NCI-H510A treated with DMSO at 0.1 percent for 48 hours (cell line): ENCODE results near the gene PRKCA.

Source experiments
- DNase-seq: peaks from one replicate; lab custom pipeline; 2025; lab: John Stamatoyannopoulos, UW

Gene PRKCA

DNA sequence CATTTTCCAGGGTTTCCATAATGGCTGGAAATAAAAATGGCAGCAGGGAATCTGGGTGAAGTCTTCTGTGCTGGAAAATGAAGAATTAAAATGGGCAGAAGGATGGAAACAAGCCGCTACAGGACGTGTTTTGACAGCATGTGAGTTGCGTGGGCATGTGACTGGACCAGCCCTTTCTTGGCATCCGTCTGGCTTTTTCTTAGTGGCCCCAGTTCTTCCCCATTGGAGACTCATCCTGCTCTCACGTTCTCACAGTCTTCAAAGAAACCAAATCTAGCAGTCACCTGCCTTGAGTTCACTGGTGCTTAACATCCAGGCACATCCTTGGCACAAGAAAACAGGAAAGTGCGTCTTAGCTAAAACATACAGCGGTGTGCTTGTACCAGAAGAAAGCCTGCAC is 352.4 kb downstream of the PRKCA start:
- DNase-seq = no peak

DNA sequence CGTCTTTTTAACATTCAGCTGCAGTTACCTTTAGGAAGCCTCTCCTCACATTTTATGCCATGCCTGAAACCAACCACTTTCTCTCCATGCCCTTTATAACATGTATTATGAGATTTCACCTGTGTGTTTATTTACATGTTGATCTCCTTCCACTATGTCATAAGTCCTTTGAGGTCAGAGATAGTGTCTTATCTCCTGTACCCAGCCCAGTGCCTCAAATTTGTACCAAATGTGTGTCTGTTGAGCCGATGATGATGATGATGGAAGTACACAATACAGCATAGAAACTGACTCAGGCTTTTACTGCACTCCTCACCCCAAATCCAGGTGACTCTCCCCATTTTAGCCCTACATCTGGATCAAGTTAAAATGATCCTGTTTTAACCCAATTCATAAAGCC is 353.0 kb downstream of the PRKCA start:
- DNase-seq = no peak

DNA sequence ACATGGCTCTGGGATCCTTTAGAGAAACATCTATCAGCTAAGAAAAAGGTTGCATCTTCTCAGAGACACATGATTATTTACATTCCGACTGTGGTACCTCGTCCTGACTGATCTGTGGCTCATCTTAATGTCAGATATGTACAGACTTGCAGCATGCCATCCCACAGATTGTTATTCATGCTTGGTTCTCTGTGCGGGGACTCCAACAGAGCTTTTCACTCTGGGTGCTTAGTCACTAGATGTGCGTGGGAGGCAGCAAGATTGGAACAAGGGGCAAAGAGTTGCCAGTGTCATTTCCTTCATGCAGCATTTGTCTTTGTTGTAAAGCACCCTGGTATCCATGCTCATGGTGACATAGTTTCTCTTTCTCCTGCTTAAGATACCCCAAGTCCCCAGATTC is 353.4 kb downstream of the PRKCA start:
- no peak for DNase-seq

DNA sequence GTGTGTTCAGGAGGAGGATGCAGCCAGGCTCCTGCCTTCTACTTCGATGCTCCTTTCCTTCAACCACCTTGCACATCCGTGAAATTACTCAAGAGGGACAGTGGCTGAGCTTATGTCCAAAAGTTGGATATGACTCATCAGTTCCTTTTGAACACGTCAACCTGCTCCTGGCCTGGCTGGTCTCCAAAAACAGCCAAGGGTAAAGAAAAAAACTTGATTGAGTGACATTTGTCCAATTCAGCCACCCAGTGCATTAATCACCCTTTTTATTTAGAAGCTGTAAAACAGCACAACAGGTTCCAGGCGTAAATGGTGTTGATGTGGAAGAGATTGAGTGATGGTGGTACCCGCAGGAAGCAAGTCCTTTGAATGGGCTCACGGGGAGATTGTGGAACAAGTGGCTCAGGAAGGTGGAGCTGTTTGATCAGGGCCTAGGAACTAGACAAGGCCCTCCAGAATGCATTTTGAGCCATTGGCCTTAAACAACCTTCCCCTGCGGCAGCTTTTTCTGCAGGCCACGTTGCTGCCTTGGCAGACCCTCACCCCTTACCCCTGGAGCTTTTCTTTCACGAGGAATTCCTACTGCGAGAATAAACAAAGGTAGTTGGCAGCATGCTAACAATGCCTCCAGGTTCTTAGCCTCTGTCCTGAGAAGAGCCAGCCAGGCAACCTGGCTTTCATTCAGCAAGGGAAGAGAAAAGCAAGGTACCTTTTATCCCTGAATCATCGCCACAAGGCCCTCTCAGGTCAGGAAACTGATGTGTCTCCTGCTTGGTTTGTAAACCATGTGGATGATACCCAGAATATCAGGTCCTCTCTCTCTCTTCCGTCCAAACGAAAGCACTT is 359.2 kb downstream of the PRKCA start:
- DNase-seq = peak; percentile 39

DNA sequence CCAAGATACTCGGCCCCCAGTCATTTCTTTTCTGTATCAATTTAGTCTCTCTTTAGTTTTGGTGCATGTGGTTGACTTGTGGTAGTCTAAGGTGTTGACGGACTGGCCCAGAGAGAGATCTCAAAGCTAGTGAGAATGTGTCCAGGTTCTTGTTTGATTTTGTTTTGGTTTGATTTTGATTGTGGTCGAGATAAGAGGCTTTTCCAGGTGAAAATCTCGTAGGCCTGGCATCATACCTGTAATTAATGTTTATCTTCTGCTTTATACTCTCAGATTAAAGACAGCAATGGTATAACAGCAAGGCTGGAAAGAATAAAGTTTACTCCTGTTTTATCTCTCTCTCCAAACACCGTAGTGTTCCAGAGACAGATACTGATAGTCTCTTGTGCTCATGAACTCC is 360.1 kb downstream of the PRKCA start:
- no peak for DNase-seq

DNA sequence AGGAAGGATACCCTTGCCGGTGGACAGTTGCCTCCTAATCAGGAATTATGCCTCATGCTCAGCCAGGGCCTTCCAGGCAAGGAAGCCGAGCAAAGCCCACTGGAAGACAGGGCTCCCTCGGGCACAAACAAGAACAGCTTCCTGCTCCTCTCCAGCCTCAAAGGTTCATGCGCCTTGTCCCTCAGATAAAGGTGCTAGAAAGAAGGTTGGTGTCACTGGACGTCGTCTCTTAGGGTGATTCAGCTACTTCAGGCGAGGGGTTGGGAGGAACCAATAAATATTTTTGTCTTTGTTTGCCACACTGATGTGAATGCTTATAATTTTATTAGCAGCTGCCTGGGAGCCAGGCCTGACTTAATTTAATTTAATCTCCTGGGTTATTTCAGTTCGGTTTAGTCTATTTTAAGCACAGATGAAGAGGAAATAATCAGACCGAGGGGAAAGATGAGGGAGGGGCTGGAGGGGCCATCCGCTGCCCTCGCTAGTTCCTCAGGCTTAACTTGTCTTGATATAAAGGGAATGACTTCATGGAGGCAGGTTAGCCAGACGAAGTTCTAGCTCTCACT is 360.7 kb downstream of the PRKCA start:
- DNase-seq = no peak

DNA sequence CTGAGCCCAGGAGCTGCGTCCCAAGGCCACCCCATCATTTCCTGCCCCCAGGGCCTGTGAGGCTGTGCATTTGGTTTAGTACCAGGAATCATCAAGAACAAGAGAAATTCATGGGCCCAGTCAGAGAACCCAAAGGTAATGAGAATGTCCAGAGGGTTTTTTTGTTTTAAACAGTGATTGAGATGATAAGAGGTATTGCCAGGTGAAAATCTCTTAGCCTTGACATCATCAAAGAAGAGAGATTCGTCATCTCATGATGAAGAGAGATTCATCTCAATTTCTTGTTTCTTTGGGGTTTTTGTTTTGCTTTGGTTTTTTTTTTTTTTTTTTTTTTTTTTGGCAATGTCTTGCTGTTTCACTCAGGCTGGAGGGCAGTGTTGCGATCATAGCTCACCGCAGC is 361.9 kb downstream of the PRKCA start:
- DNase-seq = no peak

DNA sequence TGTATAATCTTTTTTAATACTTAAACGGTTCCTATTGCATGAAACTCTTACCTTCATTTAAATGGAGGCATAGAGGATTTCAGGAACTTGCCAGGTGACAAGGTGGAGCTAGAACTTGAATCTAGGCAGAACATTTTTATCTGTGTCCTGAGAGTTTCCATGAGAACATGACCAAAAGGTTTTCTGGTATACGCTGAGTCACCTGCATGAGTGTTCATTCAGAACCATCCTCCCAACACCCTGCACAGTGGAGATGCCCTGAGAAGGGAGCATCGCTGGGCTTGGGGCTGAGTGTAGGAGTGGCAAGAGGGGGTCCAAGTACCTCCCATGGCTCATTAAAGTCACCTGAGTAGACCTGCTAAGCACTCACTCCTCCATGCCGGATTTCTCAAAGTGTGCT is 362.8 kb downstream of the PRKCA start:
- no peak for DNase-seq

DNA sequence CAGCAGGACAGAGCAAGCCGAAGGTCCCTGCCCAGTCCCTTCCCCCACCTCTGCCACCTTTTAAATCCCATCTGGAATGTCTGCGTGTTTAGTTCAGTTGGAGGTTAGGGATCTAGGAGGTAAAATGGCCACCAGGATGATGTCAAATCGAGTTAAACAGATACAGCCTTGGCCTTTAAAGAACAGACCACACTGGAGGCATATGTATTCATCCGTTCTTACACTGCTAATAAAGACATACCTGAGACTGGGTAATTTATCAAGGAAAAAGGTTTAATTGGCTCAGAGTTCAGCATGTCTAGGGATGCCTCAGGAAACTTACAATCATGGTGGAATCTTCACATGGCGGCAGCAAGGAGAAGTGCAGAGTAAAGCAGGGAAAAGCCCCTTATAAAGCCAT is 364.7 kb downstream of the PRKCA start:
- DNase-seq = no peak

DNA sequence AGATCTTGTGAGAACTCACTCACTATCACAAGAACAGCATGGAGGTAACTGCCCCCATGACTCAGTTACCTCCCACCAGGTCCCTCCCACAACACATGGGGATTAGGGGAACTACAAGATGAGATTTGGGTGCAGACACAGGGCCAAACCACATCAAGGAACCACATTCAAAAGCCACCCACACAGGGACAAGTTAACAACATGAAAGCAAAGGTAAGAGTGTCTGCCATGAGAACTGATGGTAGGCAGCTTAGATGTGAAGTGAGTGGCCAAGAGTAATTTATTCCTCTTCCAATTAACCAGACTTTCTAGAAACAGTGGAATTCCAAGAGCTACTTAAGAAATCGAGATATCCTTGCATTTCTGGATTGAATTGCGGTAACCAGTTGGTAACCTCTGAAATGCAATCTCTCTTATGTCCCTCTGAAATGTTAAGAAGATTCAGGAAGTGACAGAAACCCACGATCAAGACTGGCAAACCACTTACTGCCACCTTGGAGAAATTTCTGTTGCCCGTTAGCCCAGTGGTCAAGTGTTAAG is 365.1 kb downstream of the PRKCA start:
- no peak for DNase-seq

DNA sequence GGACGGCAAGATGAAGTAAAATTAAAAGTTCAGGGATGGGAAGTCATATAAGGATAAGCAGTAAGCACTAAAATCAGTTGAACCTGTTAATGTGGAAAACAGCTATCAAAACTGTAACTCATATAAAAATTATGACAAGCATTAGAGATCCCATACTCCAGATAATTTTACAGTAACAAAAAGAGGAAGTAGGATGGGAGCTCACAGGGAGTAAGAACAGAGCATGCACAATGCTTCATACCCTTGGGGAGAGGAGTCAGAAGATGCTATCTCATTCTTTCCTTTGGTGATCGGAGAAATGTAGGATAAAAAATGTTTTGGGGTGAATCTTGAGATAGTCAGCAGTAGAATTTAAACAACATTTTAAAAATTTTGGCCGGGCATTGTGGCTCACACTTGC is 367.8 kb downstream of the PRKCA start:
- no peak for DNase-seq

DNA sequence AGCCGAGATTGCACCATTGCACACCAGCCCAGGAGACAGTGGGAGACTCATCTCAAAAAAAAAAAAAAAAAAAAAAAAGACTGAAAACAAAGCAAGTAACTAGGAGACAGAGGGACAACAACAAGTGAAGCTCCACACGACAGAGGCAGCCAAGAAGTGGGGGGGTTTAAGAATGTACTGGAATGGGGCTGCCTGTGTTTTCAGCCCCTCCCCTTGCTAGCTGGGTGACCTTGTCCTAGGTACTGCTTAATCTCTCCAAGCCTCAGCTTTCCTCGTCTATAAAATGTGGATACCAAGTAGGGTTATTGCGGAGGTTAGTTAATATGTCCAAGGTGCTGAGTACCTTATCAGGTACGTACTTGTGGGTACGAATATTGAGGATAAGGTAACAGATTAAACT is 368.7 kb downstream of the PRKCA start:
- no peak for DNase-seq

DNA sequence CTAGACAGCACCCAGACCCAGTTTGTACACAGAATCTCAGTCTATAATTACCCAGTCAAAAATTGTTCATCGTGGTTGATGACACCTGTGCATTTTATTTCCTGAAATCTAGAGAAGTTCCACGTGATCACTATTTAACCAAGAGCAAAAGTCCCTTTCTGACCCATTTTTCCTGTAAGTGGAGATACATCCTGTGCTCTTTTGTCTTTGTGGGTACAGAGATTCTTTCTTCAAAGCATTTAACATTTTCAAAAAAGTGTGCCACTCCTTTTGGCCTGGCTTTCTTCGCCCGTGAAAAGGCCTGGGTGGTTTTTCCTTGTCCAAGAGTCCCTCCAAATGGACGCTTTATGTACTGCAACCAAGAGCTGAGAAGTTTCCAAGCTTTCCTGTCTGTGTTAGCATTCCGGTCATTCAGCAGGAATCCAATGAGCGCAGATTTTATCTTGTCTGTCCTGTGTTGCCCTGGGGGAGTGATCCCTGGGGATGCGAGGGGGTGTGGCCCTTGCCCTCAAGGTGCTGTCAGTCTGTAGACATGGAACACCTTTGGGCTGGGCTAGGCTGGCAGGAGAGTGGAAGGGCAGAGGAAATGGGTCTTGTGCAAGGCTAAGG is 371.4 kb downstream of the PRKCA start:
- peak; percentile 74 for DNase-seq

DNA sequence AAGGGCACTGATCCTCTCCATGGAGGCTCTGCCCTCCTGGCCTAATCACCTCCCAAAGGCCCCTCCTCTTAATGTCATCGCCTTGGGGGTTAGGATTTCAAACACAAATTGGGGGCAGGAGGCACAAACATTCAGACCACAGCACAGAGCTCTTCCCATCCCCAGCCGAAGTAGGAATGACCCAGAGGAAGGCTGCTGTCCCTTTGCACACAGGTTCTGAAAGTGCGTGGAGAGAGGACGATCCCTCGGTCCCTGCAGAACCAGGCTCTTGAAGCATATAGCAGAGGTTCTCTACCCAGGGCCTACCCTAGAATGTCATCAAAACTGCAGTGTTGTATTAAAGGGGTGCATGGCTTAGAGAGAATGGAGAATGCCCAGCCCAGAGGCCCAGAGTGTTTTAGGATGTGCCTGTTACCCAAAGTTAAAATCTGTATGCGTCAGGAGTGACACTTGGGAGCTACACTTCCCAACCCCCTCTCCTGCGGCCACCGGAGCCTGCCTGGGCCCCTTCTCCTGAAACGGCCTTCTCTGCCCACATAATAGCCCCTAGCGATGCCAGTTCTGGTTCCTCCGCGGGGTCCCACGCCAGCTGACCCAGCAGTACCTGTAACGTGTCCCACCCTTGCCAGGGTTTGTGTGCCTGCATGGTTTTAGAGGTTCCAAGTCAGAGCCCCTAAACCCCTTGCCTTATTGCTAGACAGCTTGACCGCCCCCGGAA is 373.0 kb downstream of the PRKCA start:
- no peak for DNase-seq

DNA sequence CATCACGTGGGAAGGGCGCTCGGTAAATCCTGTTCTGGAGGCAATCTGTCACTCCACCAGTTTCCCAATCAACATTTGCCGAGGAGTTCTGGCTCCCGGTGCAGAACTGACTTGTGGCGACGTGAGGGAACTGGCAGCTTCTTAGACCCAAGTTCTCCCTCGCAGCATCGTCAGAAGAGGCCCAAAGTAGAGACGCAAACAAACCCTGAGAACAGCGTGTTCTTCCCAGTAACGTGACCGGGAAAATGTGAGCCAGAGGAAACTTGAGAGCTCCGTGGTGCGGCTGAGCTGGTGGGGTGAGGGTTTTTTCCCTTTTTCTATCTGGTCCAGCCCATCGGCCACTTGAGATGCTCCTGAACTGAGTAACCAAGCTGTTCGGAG is 373.6 kb downstream of the PRKCA start:
- no peak for DNase-seq

DNA sequence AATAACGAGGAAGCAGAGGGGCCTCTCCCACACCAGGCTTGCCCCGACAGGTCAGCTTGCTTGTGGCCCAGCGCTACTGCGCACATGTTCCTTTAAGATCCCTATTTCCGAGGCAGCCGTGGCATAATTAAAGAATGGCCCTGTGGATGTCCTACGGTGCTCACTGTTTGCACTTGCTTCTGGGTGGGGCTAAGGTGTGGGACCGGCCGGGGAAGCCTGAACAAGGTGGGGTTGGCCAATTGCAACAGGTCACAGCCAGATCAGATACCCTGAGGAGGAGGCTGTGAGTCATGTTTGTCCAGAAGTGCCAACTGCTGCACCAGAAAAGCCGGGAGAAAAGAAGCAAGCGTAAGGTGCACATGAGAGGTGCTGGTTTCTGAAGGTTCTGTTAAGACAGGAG is 374.0 kb downstream of the PRKCA start:
- DNase-seq = peak; percentile 75

DNA sequence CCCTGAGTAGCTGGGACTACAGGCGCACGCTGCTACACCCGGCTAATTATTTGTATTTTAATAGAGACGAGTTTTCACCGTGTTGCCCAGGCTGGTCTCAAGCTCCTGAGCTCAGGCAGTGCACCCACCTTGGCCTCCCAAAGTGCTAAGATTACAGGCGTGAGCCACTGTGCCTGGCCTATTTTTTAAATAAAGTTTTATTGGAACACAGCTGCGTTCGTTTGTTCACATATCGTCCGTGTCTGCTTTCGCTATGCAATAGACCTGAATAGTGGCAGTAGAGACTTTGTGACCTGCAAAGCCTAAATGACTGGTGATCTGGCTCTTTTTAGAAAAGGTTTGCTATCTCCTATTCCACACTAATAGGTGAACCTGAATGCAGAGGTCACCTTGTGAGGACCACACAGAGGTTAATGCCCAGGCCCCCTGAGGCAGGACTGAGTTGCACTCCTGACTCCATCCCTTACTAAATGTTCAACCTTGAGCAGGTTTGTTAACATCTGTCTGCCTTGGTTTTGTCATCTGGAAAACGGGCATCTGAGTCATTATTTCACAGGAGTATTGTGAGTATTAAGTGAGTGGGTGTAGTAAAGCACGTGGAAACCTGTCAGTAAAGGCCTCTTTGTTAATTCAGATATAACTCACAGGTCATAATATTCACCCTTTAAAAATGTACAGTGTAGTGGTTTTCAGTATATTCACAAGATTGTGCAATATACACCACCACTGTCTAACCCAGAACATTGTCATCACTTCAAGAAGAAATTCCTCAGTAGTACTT is 375.0 kb downstream of the PRKCA start:
- DNase-seq = no peak

DNA sequence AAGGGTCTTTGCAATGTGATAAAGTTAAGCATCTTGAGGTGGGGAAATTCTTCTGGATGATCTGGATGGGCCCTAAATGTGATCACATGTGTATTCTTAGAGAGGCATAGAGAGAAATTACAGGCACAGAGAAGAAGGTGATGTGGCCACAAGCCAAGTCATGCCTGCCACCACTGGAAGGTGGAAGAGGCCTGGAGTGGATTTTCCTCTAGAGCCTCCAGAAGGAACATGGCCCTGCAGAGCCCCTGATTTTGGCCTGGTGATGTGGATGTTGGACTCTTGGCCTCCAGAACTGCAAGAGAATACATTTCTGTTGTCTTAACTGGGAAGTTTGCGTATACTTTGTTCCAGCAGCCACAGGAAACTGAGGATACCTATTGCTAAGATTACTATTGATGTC is 375.6 kb downstream of the PRKCA start:
- DNase-seq = no peak

DNA sequence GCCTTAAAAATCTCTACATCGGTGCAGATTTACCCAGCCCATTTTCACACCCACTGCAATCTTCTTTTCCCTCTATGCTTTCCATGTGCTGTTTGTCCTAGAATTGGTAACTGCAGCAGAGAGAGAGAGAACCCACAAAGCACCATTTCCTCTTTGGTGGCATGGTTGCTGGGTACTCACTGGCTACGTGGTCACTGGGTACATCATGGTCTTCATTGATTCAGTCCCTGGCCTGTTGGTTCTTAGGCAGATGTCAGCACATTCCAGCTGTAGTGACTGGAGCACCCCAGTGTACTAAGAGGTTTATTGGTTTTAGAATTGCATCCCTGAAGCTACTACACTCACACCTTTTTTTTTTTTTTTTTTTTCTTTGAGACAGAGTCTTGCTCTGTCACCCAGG is 376.4 kb downstream of the PRKCA start:
- no peak for DNase-seq

DNA sequence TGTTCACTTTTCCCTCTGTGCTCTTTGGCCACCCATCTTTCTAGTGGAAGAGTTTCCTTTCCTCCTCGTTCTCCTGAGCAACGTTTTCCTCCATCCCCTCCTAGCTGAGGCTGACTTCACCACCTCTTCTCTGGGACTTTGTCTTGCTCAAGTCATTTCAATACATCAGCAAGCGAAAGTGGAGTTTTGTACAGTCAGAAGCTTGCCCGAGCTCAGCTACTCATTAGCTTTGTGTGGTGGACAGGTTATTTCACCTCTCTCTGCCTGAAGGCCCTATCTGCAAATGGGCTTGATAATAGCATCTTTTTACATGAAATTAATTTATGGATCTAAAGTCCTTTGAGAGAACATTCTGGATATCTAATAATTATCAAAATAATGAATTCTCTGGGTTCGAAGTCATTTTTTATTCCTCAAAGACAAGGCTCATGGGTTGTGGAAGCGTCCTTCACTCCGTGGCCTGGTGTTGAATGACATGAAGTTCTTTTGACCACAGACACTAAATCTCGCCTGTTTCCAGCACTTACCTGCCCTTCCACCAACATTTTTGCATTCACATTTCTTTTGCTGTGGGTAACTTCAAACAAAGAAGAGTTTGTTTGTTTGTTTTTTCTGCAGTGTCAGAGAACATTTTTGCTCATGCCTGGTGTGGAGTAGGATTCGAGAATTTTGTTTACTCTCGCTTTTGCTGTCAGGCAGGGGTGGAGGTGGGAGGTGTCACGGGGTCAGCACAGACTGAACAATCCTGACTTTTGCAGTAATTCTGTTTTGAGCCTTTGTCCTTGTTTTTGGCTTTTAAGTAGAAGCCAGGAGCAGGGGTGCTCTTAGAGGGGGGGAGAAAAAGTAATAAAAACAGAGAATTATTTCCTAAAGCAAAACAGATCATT is 377.5 kb downstream of the PRKCA start:
- DNase-seq = no peak

DNA sequence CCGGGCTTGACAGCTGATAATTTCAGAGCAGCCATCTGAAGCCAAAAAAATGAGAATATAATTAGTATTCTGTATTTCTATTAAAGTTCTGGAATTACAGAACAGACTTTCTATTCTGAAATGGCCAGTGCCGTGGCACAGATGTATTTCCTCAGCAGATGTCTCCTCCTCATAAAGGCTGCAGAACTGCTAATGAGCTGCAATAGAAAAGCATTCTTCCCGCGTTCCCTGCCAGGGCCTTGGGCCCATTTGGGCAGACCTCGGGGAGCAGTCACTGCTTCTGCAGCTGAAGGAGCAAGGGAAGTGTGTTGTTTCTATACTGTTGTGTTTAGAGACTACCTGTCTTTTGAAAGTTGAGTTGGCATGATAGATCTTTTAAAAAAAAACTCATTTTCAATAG is 379.9 kb downstream of the PRKCA start:
- no peak for DNase-seq
